HG03439 (cell line): ENCODE data around the gene ZW10.
"Not testable (repeated sequence)": the region's sequence is repeated elsewhere in the genome, so short reads cannot be mapped to it uniquely, and the experiment has no call there.

Experiments
- ATAC-seq: cut with Tn5 transposase; IDR thresholded peaks from one replicate; pipeline ENCODE4 v1.9.1; 2021; ENCODE audit warnings: mild to moderate bottlenecking, moderate library complexity; ENCODE audit not compliant: unreplicated experiment

Gene ZW10

GRCh38 chr11:113705871-113706655, 67.4 kb downstream of the ZW10 start, which contains the start of gene TMPRSS5:
Gene TMPRSS5, minus strand, starts transcription at chr11:113706308. Its CDS starts 84 bp downstream, at chr11:113706224.
- no peak for ATAC-seq

GRCh38 chr11:113703551-113703950, 69.9 kb downstream of the ZW10 start:
- ATAC-seq: not testable (repeated sequence)

GRCh38 chr11:113701491-113701890, 72.0 kb downstream of the ZW10 start:
- ATAC-seq: no peak

- no peak for ATAC-seq
These were observed 75.0 kb downstream of the ZW10 start for GRCh38 chr11:113698515-113698914.

GRCh38 chr11:113697756-113698407, 75.6 kb downstream of the ZW10 start:
- ATAC-seq: no peak

GRCh38 chr11:113697111-113697510, 76.4 kb downstream of the ZW10 start:
- no peak for ATAC-seq

GRCh38 chr11:113695207-113695606, 78.3 kb downstream of the ZW10 start:
- ATAC-seq: no peak

GRCh38 chr11:113694390-113694789, 79.1 kb downstream of the ZW10 start:
- ATAC-seq: no peak

GRCh38 chr11:113693030-113693429, 80.5 kb downstream of the ZW10 start:
- no peak for ATAC-seq

GRCh38 chr11:113690619-113691569, 82.6 kb downstream of the ZW10 start:
- ATAC-seq: no peak

- no peak for ATAC-seq
These were observed 83.5 kb downstream of the ZW10 start for GRCh38 chr11:113689768-113690618.

- ATAC-seq: peak; percentile 48
These were observed 87.7 kb downstream of the ZW10 start for GRCh38 chr11:113685654-113686359.

- no peak for ATAC-seq
These were observed 89.0 kb downstream of the ZW10 start for GRCh38 chr11:113684496-113684895.

- no peak for ATAC-seq
These were observed 89.9 kb downstream of the ZW10 start for GRCh38 chr11:113683481-113684046.
